IMR-90 (cell line): ENCODE results near the gene PFN2.

Experiments used
- CEBPB ChIP-seq: IDR thresholded peaks from 2 replicates; pipeline ENCODE4 v1.6.1; 2012; ENCODE audit warnings: low read depth, low read length, improper control_type of control experiment
- CHD1 ChIP-seq: IDR thresholded peaks from 2 replicates; pipeline ENCODE4 v1.6.1; 2012; ENCODE audit warnings: low read depth, low read length, improper control_type of control experiment
- CTCF ChIP-seq: conservative IDR thresholded peaks from 2 replicates; pipeline ENCODE4 v1.5.1; 2012; ENCODE audit warnings: mild to moderate bottlenecking, low read depth, low read length, improper control_type of control experiment
- FOS ChIP-seq: fragments of 150-350 bp; IDR thresholded peaks from 2 replicates; pipeline ENCODE4 v1.6.1; 2016; ENCODE audit warnings: low read depth, low read length
- NFE2L2 ChIP-seq: fragments of 150-350 bp; IDR thresholded peaks from 2 replicates; pipeline ENCODE4 v1.6.1; 2016; ENCODE audit warnings: low read depth, mild to moderate bottlenecking, low read length
- POLR2A ChIP-seq: IDR thresholded peaks from 2 replicates; pipeline ENCODE4 v1.6.1; 2012; ENCODE audit warnings: mild to moderate bottlenecking, low read depth, low read length
- RAD21 ChIP-seq: IDR thresholded peaks from 2 replicates; pipeline ENCODE4 v1.6.1; 2012; ENCODE audit warnings: low read length, improper control_type of control experiment
- RFX5 ChIP-seq: IDR thresholded peaks from 2 replicates; pipeline ENCODE4 v1.8.0; 2012; ENCODE audit warnings: low read depth, mild to moderate bottlenecking, low read length, moderate library complexity
- USF2 ChIP-seq: fragments of 150-350 bp; IDR thresholded peaks from 2 replicates; pipeline ENCODE4 v1.6.1; 2017; ENCODE audit warnings: mild to moderate bottlenecking, antibody characterized with exemption, low read length, low read depth

GRCh38 chr3:149998946-149999345 lies 28.3 kb upstream of the PFN2 start:
- TF ChIP-seq CTCF (no peak), NFE2L2 (no peak), POLR2A (no peak), FOS (no peak), USF2 (no peak), CEBPB (no peak), RFX5 (no peak), CHD1 (no peak), RAD21 (no peak)
